HG02642 (cell line): ENCODE measurements around the gene BCL2L15.
A peak's percentile ranks its signal among the peaks of the same experiment; 100 is the strongest.
"Not testable (repeated sequence)": the region's sequence is repeated elsewhere in the genome, so short reads cannot be mapped to it uniquely, and the experiment has no call there.

Experiments used
- ATAC-seq: cut with Tn5 transposase; IDR thresholded peaks from one replicate; pipeline ENCODE4 v1.9.1; 2021; ENCODE audit warnings: mild to moderate bottlenecking; ENCODE audit not compliant: unreplicated experiment, poor library complexity

The BCL2L15 gene

GRCh38 chr1:113874012-113874879 is 13.1 kb downstream of the BCL2L15 start:
- ATAC-seq = no peak

- peak; percentile 13 for ATAC-seq
These were observed 15.0 kb downstream of the BCL2L15 start for GRCh38 chr1:113872219-113872935.

- peak; percentile 92 for ATAC-seq
These were observed 15.7 kb downstream of the BCL2L15 start, which contains the start of gene PTPN22 for GRCh38 chr1:113871597-113872113. Gene PTPN22 (minus strand): TSS chr1:113871712.

GRCh38 chr1:113870778-113871177 is 16.6 kb downstream of the BCL2L15 start:
- ATAC-seq = no peak

GRCh38 chr1:113868387-113869083 is 18.8 kb downstream of the BCL2L15 start:
- ATAC-seq = no peak

- ATAC-seq = no peak
These were observed 25.7 kb downstream of the BCL2L15 start for GRCh38 chr1:113861641-113862040.

- no peak for ATAC-seq
These were observed 26.5 kb downstream of the BCL2L15 start for GRCh38 chr1:113860891-113861290.

- ATAC-seq = peak; percentile 93
These were observed 27.8 kb downstream of the BCL2L15 start for GRCh38 chr1:113859478-113860175.

GRCh38 chr1:113858982-113859381 is 28.4 kb downstream of the BCL2L15 start:
- no peak for ATAC-seq

GRCh38 chr1:113858418-113858817 is 29.0 kb downstream of the BCL2L15 start:
- ATAC-seq = peak; percentile 32

GRCh38 chr1:113857776-113858175 is 29.6 kb downstream of the BCL2L15 start:
- no peak for ATAC-seq

- ATAC-seq = no peak
These were observed 31.0 kb downstream of the BCL2L15 start for GRCh38 chr1:113856401-113856790.

GRCh38 chr1:113855630-113856400 is 31.6 kb downstream of the BCL2L15 start:
- ATAC-seq = no peak

- ATAC-seq = no peak
These were observed 33.1 kb downstream of the BCL2L15 start for GRCh38 chr1:113854234-113854633.

- ATAC-seq = not testable (repeated sequence)
These were observed 34.7 kb downstream of the BCL2L15 start for GRCh38 chr1:113852694-113853093.

GRCh38 chr1:113850127-113850796 is 37.1 kb downstream of the BCL2L15 start:
- ATAC-seq = no peak

- no peak for ATAC-seq
These were observed 38.3 kb downstream of the BCL2L15 start for GRCh38 chr1:113849072-113849471.

- ATAC-seq = no peak
These were observed 40.9 kb downstream of the BCL2L15 start for GRCh38 chr1:113846391-113847035.
